Right ventricle myocardium superior (tissue), 1 donor: Measurements from ENCODE around the gene ZNF407. TPM values are rescaled to one million over a fixed set of nuclear protein-coding genes. Genes with fewer than 3 reads are reported as not detected.
"Not testable (repeated sequence)": the region's sequence is repeated elsewhere in the genome, so short reads cannot be mapped to it uniquely, and the experiment has no call there.

Experiments
- ATAC-seq: fragments of 200-7000 bp; cut with Tn5 transposase; one replicate; pipeline ENCODE4 v1.9.1; 2020; ENCODE audit warnings: mild to moderate bottlenecking; ENCODE audit not compliant: poor library complexity
- DNase-seq: peaks from one replicate; pipeline ENCODE4 v3.0.0-alpha.2; 2020
- intact Hi-C: fragments of 100-400 bp; cut with DNase I; formaldehyde crosslinking; loops from one replicate; pipeline ENCODE4 v1.11.2; 2022
- total RNA-seq: library from RNA; stranded (reverse); fragmentation: NEBNext Ultra II Directional; extraction: Animal tissue kit (Norgen Biotek cat#: 25700); gene quantifications from one replicate; pipeline ENCODE4 v1.2.1, GENCODE V29; 2021
- donor health status: DM: no; HTN: yes; CAD: no; lungs with severe emphysema.

ZNF407 gene
- total RNA-seq, 1 donor from 2014 or later: 9.6 TPM

GRCh38 chr18:75073654-75074053 is 476.0 kb downstream of the ZNF407 start:
- DNase-seq (no peak), ATAC-seq (no peak)
- intact Hi-C loops: no loop called here

- no peak for DNase-seq
- no peak for ATAC-seq
- intact Hi-C loops: no loop called here
These were observed 476.7 kb downstream of the ZNF407 start for GRCh38 chr18:75074196-75075015.

- ATAC-seq: no peak
- no peak for DNase-seq
- intact Hi-C loops: no loop called here
These were observed 477.3 kb downstream of the ZNF407 start for GRCh38 chr18:75075016-75075305.

- no peak for ATAC-seq
- intact Hi-C loops: no loop called here
- no peak for DNase-seq
These were observed 477.8 kb downstream of the ZNF407 start for GRCh38 chr18:75075429-75075841.

GRCh38 chr18:75076286-75076685 is 478.6 kb downstream of the ZNF407 start:
- ATAC-seq (no peak), DNase-seq (no peak)
- intact Hi-C loops: no loop called here

- DNase-seq: no peak
- intact Hi-C loops: no loop called here
- ATAC-seq: no peak
These were observed 483.8 kb downstream of the ZNF407 start for GRCh38 chr18:75081486-75081885.

- ATAC-seq (no peak), DNase-seq (no peak)
- intact Hi-C loops: no loop called here
These were observed 485.5 kb downstream of the ZNF407 start for GRCh38 chr18:75083131-75083530.

GRCh38 chr18:75083761-75084160 is 486.1 kb downstream of the ZNF407 start:
- intact Hi-C loops: no loop called here
- ATAC-seq (no peak), DNase-seq (no peak)

- ATAC-seq, DNase-seq, intact Hi-C loops: not testable (repeated sequence)
These were observed 488.0 kb downstream of the ZNF407 start for GRCh38 chr18:75085676-75086075.

- DNase-seq (no peak), ATAC-seq (no peak)
- intact Hi-C loops: no loop called here
These were observed 488.9 kb downstream of the ZNF407 start for GRCh38 chr18:75086494-75087034.

- intact Hi-C loops: no loop called here
- DNase-seq (no peak), ATAC-seq (no peak)
These were observed 489.7 kb downstream of the ZNF407 start for GRCh38 chr18:75087119-75088020.

- intact Hi-C loops: no loop called here
- DNase-seq (no peak), ATAC-seq (no peak)
These were observed 490.4 kb downstream of the ZNF407 start for GRCh38 chr18:75088021-75088506.

GRCh38 chr18:75088622-75089211 is 491.0 kb downstream of the ZNF407 start:
- DNase-seq (no peak), ATAC-seq (no peak)
- intact Hi-C loops: no loop called here

GRCh38 chr18:75089748-75090327 is 492.2 kb downstream of the ZNF407 start:
- no peak for ATAC-seq
- intact Hi-C loops: no loop called here
- no peak for DNase-seq

- intact Hi-C loops: no loop called here
- DNase-seq: no peak
- no peak for ATAC-seq
These were observed 492.7 kb downstream of the ZNF407 start for GRCh38 chr18:75090336-75090735.

GRCh38 chr18:75097491-75098225 is 500.0 kb downstream of the ZNF407 start:
- DNase-seq (no peak), ATAC-seq (no peak)
- intact Hi-C loops: no loop called here

GRCh38 chr18:75100832-75101630 is 503.4 kb downstream of the ZNF407 start:
- DNase-seq (no peak), ATAC-seq (no peak)
- intact Hi-C loops: no loop called here
